Measurements from ENCODE around the gene ELN.

ELN gene

GRCh38 chr7:74069790-74070618 lies 42.0 kb downstream of the ELN start:
- H3K4me3 ChIP-seq (ENCODE audit: low read depth, low read length) = no peak overlapping the region
- TF ChIP-seq MAX (IDR thresholded peaks at IDR 0.05; ENCODE audit: low read depth, low read length) (no peak), CTCF (IDR thresholded peaks at IDR 0.05; ENCODE audit: low read depth, low read length) (no peak), MYC (IDR thresholded peaks at IDR 0.05; ENCODE audit: low read depth, low read length) (no peak), POLR2A (IDR thresholded peaks at IDR 0.05; ENCODE audit: extremely low read depth, insufficient read length) (no peak)
- peak; percentile 49 for DNase-seq (ENCODE audit: low read depth)

- no peak for DNase-seq (ENCODE audit: low read depth)
- no peak for TF ChIP-seq CTCF (IDR thresholded peaks at IDR 0.05; ENCODE audit: low read depth, low read length)
- no peak for TF ChIP-seq MAX (IDR thresholded peaks at IDR 0.05; ENCODE audit: low read depth, low read length)
- no peak for TF ChIP-seq POLR2A (IDR thresholded peaks at IDR 0.05; ENCODE audit: extremely low read depth, insufficient read length)
- no peak for TF ChIP-seq MYC (IDR thresholded peaks at IDR 0.05; ENCODE audit: low read depth, low read length)
- H3K4me3 ChIP-seq (ENCODE audit: low read depth, low read length) = no peak overlapping the region
Measured at GRCh38 chr7:74070619-74070921, 42.6 kb downstream of the ELN start.

- no peak for DNase-seq (ENCODE audit: low read depth)
- no peak overlapping the region for H3K4me3 ChIP-seq (ENCODE audit: low read depth, low read length)
- TF ChIP-seq CTCF (IDR thresholded peaks at IDR 0.05; ENCODE audit: low read depth, low read length) (no peak), MYC (IDR thresholded peaks at IDR 0.05; ENCODE audit: low read depth, low read length) (no peak), MAX (IDR thresholded peaks at IDR 0.05; ENCODE audit: low read depth, low read length) (no peak), POLR2A (IDR thresholded peaks at IDR 0.05; ENCODE audit: extremely low read depth, insufficient read length) (no peak)
Measured at GRCh38 chr7:74071121-74071520, 43.1 kb downstream of the ELN start.

- H3K4me3 ChIP-seq (ENCODE audit: low read depth, low read length) = no peak overlapping the region
- DNase-seq (ENCODE audit: low read depth) = no peak
- TF ChIP-seq CTCF (IDR thresholded peaks at IDR 0.05; ENCODE audit: low read depth, low read length) = no peak
- no peak for TF ChIP-seq MYC (IDR thresholded peaks at IDR 0.05; ENCODE audit: low read depth, low read length)
- no peak for TF ChIP-seq MAX (IDR thresholded peaks at IDR 0.05; ENCODE audit: low read depth, low read length)
- TF ChIP-seq POLR2A (IDR thresholded peaks at IDR 0.05; ENCODE audit: extremely low read depth, insufficient read length) = no peak
Measured at GRCh38 chr7:74074770-74075169, 46.8 kb downstream of the ELN start.

- no peak for DNase-seq (ENCODE audit: low read depth)
- no peak for TF ChIP-seq CTCF (IDR thresholded peaks at IDR 0.05; ENCODE audit: low read depth, low read length)
- no peak for TF ChIP-seq MYC (IDR thresholded peaks at IDR 0.05; ENCODE audit: low read depth, low read length)
- TF ChIP-seq MAX (IDR thresholded peaks at IDR 0.05; ENCODE audit: low read depth, low read length) = no peak
- TF ChIP-seq POLR2A (IDR thresholded peaks at IDR 0.05; ENCODE audit: extremely low read depth, insufficient read length) = no peak
- no peak overlapping the region for H3K4me3 ChIP-seq (ENCODE audit: low read depth, low read length)
Measured at GRCh38 chr7:74078461-74078860, 50.5 kb downstream of the ELN start.
